K562 (cell line): ENCODE results near the gene XBP1. TPM values are rescaled to one million over a fixed set of nuclear protein-coding genes. Genes with fewer than 3 reads are reported as not detected.

ENCODE experiments used
- C11orf30 ChIP-seq: fragments of 450-650 bp; IDR thresholded peaks from 2 replicates; pipeline ENCODE4 v1.6.1; 2016; ENCODE audit warnings: low read depth, mild to moderate bottlenecking
- CBFA2T2 ChIP-seq: fragments of 450-650 bp; conservative IDR thresholded peaks from 2 replicates; pipeline ENCODE4 v1.6.1; 2017; ENCODE audit warnings: mild to moderate bottlenecking
- CBX5 ChIP-seq: IDR thresholded peaks from 2 replicates; pipeline ENCODE4 v1.6.1; 2014; ENCODE audit warnings: low read depth, borderline replicate concordance
- CBX8 ChIP-seq: fragments of 200-600 bp; sonication (generic); IDR thresholded peaks from 2 replicates; pipeline ENCODE4 v1.6.1; 2012; ENCODE audit warnings: borderline replicate concordance, mixed run types, low read depth, mild to moderate bottlenecking, moderate library complexity, mixed read lengths, low read length, control low read depth, inconsistent platforms; ENCODE audit not compliant: poor library complexity, severe bottlenecking; ENCODE audit errors: extremely low read depth
- CREBBP ChIP-seq: IDR thresholded peaks from one replicate; pipeline ENCODE4 v1.6.1; 2012; ENCODE audit warnings: low read depth, mild to moderate bottlenecking, control low read depth, inconsistent platforms, low read length
- EHMT2 ChIP-seq: fragments of 450-650 bp; IDR thresholded peaks from 2 replicates; pipeline ENCODE4 v1.6.1; 2018; ENCODE audit warnings: antibody characterized with exemption
- FUS ChIP-seq: fragments of 200-400 bp; formaldehyde crosslinking; optimal IDR thresholded peaks from 2 replicates; pipeline ENCODE3; 2017; ENCODE audit warnings: low read depth, low read length
- GATAD2A ChIP-seq: fragments of 450-650 bp; IDR thresholded peaks from 2 replicates; pipeline ENCODE4 v1.6.1; 2017
- MAFG ChIP-seq: fragments of 450-650 bp; conservative IDR thresholded peaks from 2 replicates; pipeline ENCODE4 v1.6.1; 2016; ENCODE audit warnings: missing genetic modification characterization, missing compliant biosample characterization
- MAZ ChIP-seq, 2 experiments: fragments of 450-650 bp in 1 of 2; sonication (generic) in 1 of 2; formaldehyde crosslinking; IDR thresholded peaks in 1 of 2; conservative IDR thresholded peaks in 1 of 2; 2 replicates each; pipeline versions ENCODE4 v1.4.0 to v1.5.0; 2020; ENCODE audit warnings: mild to moderate bottlenecking in 1 of 2, missing genetic modification reagents in 1 of 2
- MCM3 ChIP-seq: fragments of 450-650 bp; IDR thresholded peaks from 2 replicates; pipeline ENCODE4 v1.6.1; 2016
- MCM7 ChIP-seq, 2 experiments: fragments of 450-650 bp; IDR thresholded peaks; 2 replicates each; pipeline ENCODE4 v1.6.1; 2016 to 2018
- NCOA4 ChIP-seq: fragments of 450-650 bp; IDR thresholded peaks from 2 replicates; pipeline ENCODE4 v1.6.1; 2018; ENCODE audit warnings: mild to moderate bottlenecking; ENCODE audit not compliant: partially characterized antibody
- POLR2AphosphoS2 ChIP-seq: IDR thresholded peaks from 2 replicates; pipeline ENCODE4 v1.6.1; 2012; ENCODE audit warnings: low read length, improper control_type of control experiment
- PTBP1 ChIP-seq: fragments of 200-400 bp; formaldehyde crosslinking; IDR thresholded peaks from 2 replicates; pipeline ENCODE4 v1.6.1; 2017; ENCODE audit warnings: low read depth, low read length
- RAD51 ChIP-seq: fragments of 450-650 bp; IDR thresholded peaks from 2 replicates; pipeline ENCODE4 v1.7.1; 2016; ENCODE audit warnings: low read depth, mild to moderate bottlenecking, borderline replicate concordance
- SMARCA5 ChIP-seq: fragments of 450-650 bp; IDR thresholded peaks from 2 replicates; pipeline ENCODE4 v1.6.1; 2016
- SPI1 ChIP-seq: IDR thresholded peaks from 2 replicates; pipeline ENCODE4 v1.6.1; 2011; ENCODE audit warnings: low read depth, low read length, control low read depth, borderline replicate concordance
- SRSF1 ChIP-seq: fragments of 200-400 bp; formaldehyde crosslinking; IDR thresholded peaks from 2 replicates; pipeline ENCODE4 v1.6.1; 2017; ENCODE audit warnings: mild to moderate bottlenecking, low read depth, low read length, moderate library complexity
- WHSC1 ChIP-seq: IDR thresholded peaks from one replicate; pipeline ENCODE4 v1.6.1; 2012; ENCODE audit warnings: low read length, control low read depth, inconsistent platforms
- ZNF277 ChIP-seq: fragments of 250-450 bp; sonication (Bioruptor Pico); IDR thresholded peaks from 2 replicates; pipeline ENCODE4 v1.8.0; 2022; ENCODE audit warnings: inconsistent platforms, mild to moderate bottlenecking, moderate library complexity, borderline replicate concordance
- ZNF77 ChIP-seq: fragments of 250-450 bp; sonication (Bioruptor Pico); IDR thresholded peaks from 2 replicates; pipeline ENCODE4 v1.5.0; 2020
- ZNF785 ChIP-seq: fragments of 250-450 bp; sonication (Bioruptor Pico); IDR thresholded peaks from 2 replicates; pipeline ENCODE4 v1.4.0; 2020; ENCODE audit warnings: mild to moderate bottlenecking
- polyA plus RNA-seq, 8 experiments: library from polyadenylated mRNA; depleted of rRNA in 4 of 8; stranded (reverse) in 5 of 8; unstranded in 3 of 8; fragments of >200 nt; fragmentation: Nextera tagmentation in 2 of 8; fragmentation: Illumina TruSeq in 1 of 8; extraction: Ambion mirVana in 2 of 8; extraction: Trizol in 1 of 8; gene quantifications; 2 replicates each; pipeline versions ENCODE4 v1.2.1 to v1.2.3, GENCODE V29; 2011 to 2014; ENCODE audit warnings: inconsistent platforms in 1 of 8, missing spikeins in 1 of 8
- total RNA-seq, 7 experiments: library from RNA; depleted of rRNA in 6 of 7; stranded (reverse); fragments of >200 nt in 6 of 7; fragmentation: Illumina TruSeq in 2 of 7; extraction: Trizol in 2 of 7; gene quantifications; 2 replicates each; pipeline versions ENCODE4 v1.2.1 to v1.2.3, GENCODE V29; 2011 to 2021; ENCODE audit warnings: low replicate concordance in 1 of 7
- TF ChIP-seq, protein P1 (sequence below), 2 experiments: fragments of 250-450 bp in 1 of 2; fragments of 450-650 bp in 1 of 2; sonication (Bioruptor Pico) in 1 of 2; IDR thresholded peaks; 2 replicates each; pipeline versions ENCODE4 v1.6.1 to v1.8.0; 2016 to 2021; ENCODE audit warnings: mild to moderate bottlenecking in 2 of 2, moderate library complexity in 2 of 2, missing compliant biosample characterization in 1 of 2, missing genetic modification characterization in 1 of 2

Gene XBP1
- total and polyA plus RNA-seq, 9 of the 15 experiments (the other 6 are each of a cell fraction or from before 2014, with no cell fraction given): 25.0 to 218 (median 94.6) TPM

DNA sequence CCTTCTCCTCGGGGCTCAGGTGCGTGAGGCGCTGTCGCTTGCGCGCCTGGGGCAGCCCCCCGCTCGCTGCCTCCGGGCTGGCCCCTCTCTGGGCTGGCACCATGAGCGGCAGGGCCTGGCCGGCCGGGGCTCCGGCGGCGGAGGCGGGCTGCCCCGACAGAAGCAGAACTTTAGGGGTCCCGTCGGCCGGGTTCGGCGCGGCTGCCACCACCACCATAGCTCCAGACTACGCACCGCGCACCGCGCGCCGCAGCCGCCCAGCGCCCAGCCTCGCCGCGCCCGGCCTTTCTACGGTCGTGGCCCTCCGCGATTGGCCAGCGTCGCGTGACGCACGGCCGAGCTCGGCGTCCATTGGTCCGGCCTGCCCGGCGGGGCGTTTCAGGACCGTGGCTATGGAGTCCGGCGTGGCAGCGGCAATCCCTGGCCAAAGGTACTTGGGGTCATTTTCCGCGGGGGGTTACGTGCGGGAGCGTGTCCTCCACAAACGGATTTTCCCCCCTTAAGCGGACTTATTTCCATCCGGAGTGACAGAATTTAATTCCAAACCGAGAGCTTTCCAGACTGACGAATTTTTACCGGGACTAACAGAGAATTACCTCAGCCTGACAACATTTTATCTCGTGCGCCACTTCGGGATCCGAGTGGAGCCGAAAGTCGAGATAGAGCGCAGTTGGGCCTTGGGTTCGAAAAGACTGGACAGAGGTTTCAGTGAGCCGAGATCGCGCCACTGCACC lies at the start of gene XBP1 (continued):
- TF ChIP-seq WHSC1 (no peak), PTBP1 (no peak), ZNF77 (CRISPR knock-in tag) (no peak), GATAD2A (no peak), SRSF1 (no peak), C11orf30 (no peak), EHMT2 (no peak), CBX8 (no peak), SPI1 (no peak), MAFG (tag) (no peak), MAZ (CRISPR knock-in tag; conservative IDR thresholded peaks at IDR 0.05 in 1 of 2, IDR thresholded peaks at IDR 0.05 in 1 of 2) (0 out of 4 replicates have a peak, but pooled peaks of 1 of the 2 experiments have one; percentile 34), ZNF785 (CRISPR knock-in tag) (no peak), CREBBP (no peak), CBFA2T2 (0 out of 2 replicates have a peak, but pooled peaks have one; percentile 5), FUS (no peak), MCM7 (IDR thresholded peaks at IDR 0.05) (no peak), RAD51 (no peak), SMARCA5 (no peak), MCM3 (no peak), ZNF277 (CRISPR knock-in tag) (no peak), POLR2AphosphoS2 (no peak), CBX5 (no peak), NCOA4 (no peak)
- TF ChIP-seq, protein P1, sequence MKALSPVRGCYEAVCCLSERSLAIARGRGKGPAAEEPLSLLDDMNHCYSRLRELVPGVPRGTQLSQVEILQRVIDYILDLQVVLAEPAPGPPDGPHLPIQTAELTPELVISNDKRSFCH (CRISPR knock-in tag; IDR thresholded peaks at IDR 0.05): no peak
- TF ChIP-seq, protein P1 (tag; IDR thresholded peaks at IDR 0.05): no peak
